Lung (tissue), 12 donors: Measurements from ENCODE around the gene FGR. TPM values are rescaled to one million over a fixed set of nuclear protein-coding genes. Genes with fewer than 3 reads are reported as not detected.

Experiments
- ATAC-seq: fragments of 200-7000 bp; cut with Tn5 transposase; one replicate; pipeline ENCODE4 v1.9.1; 2020; ENCODE audit warnings: moderate number of reproducible peaks; ENCODE audit not compliant: insufficient read depth, low FRiP score
- DNase-seq, 3 donors: peaks; one replicate each; pipeline ENCODE4 v3.0.0-alpha.2; 2013 to 2017
- H3K27ac ChIP-seq, 2 donors: one replicate each; pipeline ENCODE4 v1.5.1; 2013; ENCODE audit warnings: mild to moderate bottlenecking in 2 of 2, moderate library complexity in 2 of 2, control low read depth in 1 of 2, inconsistent platforms in 1 of 2, low read depth in 1 of 2, low read length in 1 of 2
- H3K27me3 ChIP-seq, 3 donors: one replicate each; pipeline ENCODE4 v1.5.1; 2013; ENCODE audit warnings: low read length in 2 of 3; ENCODE audit not compliant: control insufficient read depth in 3 of 3, insufficient read depth in 3 of 3
- H3K36me3 ChIP-seq, 4 donors: one replicate each; pipeline ENCODE4 v1.5.1; 2013; ENCODE audit warnings: low read length in 4 of 4, mild to moderate bottlenecking in 1 of 4, moderate library complexity in 1 of 4; ENCODE audit not compliant: control insufficient read depth in 4 of 4, insufficient read depth in 4 of 4
- H3K4me1 ChIP-seq, 5 donors: one replicate each; pipeline ENCODE4 v1.5.1; 2013; ENCODE audit warnings: low read length in 5 of 5, mild to moderate bottlenecking in 2 of 5, moderate library complexity in 1 of 5; ENCODE audit not compliant: control insufficient read depth in 5 of 5, insufficient read depth in 5 of 5
- H3K4me3 ChIP-seq: one replicate; pipeline ENCODE4 v1.5.1; 2013; ENCODE audit warnings: mild to moderate bottlenecking, control low read depth, moderate library complexity
- H3K9ac ChIP-seq, 2 donors: one replicate each; pipeline ENCODE4 v1.5.1; 2013; ENCODE audit warnings: low read length in 2 of 2, control low read depth in 1 of 2; ENCODE audit not compliant: insufficient read depth in 1 of 2
- H3K9me3 ChIP-seq, 4 donors: one replicate each; pipeline ENCODE4 v1.5.1; 2013; ENCODE audit warnings: low read length in 3 of 4, mild to moderate bottlenecking in 1 of 4, moderate library complexity in 1 of 4; ENCODE audit not compliant: control insufficient read depth in 4 of 4, insufficient read depth in 3 of 4
- CTCF ChIP-seq: IDR thresholded peaks from 2 replicates; pipeline ENCODE4 v1.5.1; 2012; ENCODE audit warnings: mild to moderate bottlenecking; ENCODE audit errors: control extremely low read depth, extremely low read depth
- WGBS, 2 donors: extraction: QIAGEN DNeasy Blood & Tissue Kit; methylation state at CpG; one replicate each; pipeline ENCODE4 v1.1.7; 2013; 5-methylcytosine and 5-hydroxymethylcytosine counted together
- polyA plus RNA-seq, 2 donors: library from polyadenylated mRNA; stranded (reverse); fragments of 200-250 nt; gene quantifications; one replicate each; pipeline ENCODE4 v1.2.1, GENCODE V29; 2013
- total RNA-seq, 2 donors: library from RNA; depleted of rRNA in 1 of 2; stranded (reverse); fragments of >200 nt in 1 of 2; gene quantifications; one replicate each; pipeline ENCODE4 v1.2.1, GENCODE V29; 2014 to 2021
- donor health status: control.
- donor health status: control.
- donor health status: Bipolar disorder and iron deficiency.
- donor health status: healthy.
- donor health status: DM: yes; HTN: yes; CAD: no.

The FGR gene
- total and polyA plus RNA-seq, 4 donors, result 26.6 to 403 (median 111) TPM

- Histone ChIP-seq H3K4me1 (peaks cover 3 to 40% (median 27%) of the 10 kb centered on the region in 5 donors), H3K9ac (no peak overlapping the region), H3K27me3 (no peaks in the 10 kb centered on the region), H3K27ac (peak overlapping the region; percentile 37), H3K9me3 (no peaks in the 10 kb centered on the region), H3K4me3 (no peak overlapping the region), H3K36me3 (peaks cover 0 to 11% (median 4%) of the 10 kb centered on the region in 4 donors)
- 67 to 88% methylated on average over 6 of the region's 6 CpGs for WGBS, 2 donors
- DNase-seq (no peak), ATAC-seq (no peak)
- no peak for TF ChIP-seq CTCF
Observed at GRCh38 chr1:27589441-27589840, 45.5 kb downstream of the FGR start.

- 55 to 64% methylated on average over 12 of the region's 12 CpGs for WGBS, 2 donors
- Histone ChIP-seq H3K27me3 (no peaks in the 10 kb centered on the region), H3K9me3 (no peaks in the 10 kb centered on the region), H3K4me3 (no peak overlapping the region), H3K4me1 (peaks cover 3 to 32% (median 24%) of the 10 kb centered on the region in 5 donors), H3K27ac (peak overlapping the region; percentile 37), H3K36me3 (peaks cover 0 to 11% (median 4%) of the 10 kb centered on the region in 4 donors), H3K9ac (no peak overlapping the region)
- ATAC-seq (no peak), DNase-seq (no peak)
- no peak for TF ChIP-seq CTCF
Observed at GRCh38 chr1:27588256-27589232, 46.4 kb downstream of the FGR start.

- no peak overlapping the region for H3K9ac ChIP-seq
- DNase-seq (no peak), ATAC-seq (no peak)
- no peak for TF ChIP-seq CTCF
- no peak overlapping the region for H3K4me3 ChIP-seq
- H3K27me3 ChIP-seq, result no peaks in the 10 kb centered on the region
- WGBS, 2 donors, result 68 to 74% methylated on average over 3 of the region's 3 CpGs
- no peak overlapping the region for H3K27ac ChIP-seq
- peaks cover 0 to 11% (median 5%) of the 10 kb centered on the region in 4 donors for H3K36me3 ChIP-seq
- H3K9me3 ChIP-seq, result no peaks in the 10 kb centered on the region
- H3K4me1 ChIP-seq, result peaks cover 3 to 27% (median 12%) of the 10 kb centered on the region in 5 donors
Observed at GRCh38 chr1:27585684-27586083, 49.3 kb downstream of the FGR start.
